GM18861 (cell line): ENCODE data around the gene MS4A8.
A peak's percentile ranks its signal among the peaks of the same experiment; 100 is the strongest.
"Not testable (repeated sequence)": the region's sequence is repeated elsewhere in the genome, so short reads cannot be mapped to it uniquely, and the experiment has no call there.

Experiments used
- ATAC-seq: cut with Tn5 transposase; IDR thresholded peaks from one replicate; pipeline ENCODE4 v1.9.1; 2021; ENCODE audit not compliant: unreplicated experiment

The MS4A8 gene

DNA sequence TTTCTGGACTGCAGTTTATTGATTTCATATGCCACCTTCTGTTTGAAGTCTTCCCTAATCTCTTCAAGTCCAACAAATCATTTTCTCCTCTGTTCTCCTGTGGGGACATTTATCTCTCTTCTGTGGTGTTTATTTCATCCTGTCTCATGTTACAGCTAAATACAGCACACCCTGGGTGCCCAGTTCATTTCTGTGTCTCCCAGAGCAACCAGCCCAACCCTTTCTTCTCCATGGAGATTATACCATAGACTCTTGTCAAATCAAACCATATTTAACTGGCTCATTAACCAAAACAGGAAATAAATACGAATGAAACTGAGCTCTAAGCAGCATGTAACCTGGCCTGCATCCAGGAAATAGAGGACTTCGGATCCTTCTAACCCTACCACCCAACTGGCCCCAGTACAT is at the start of gene MS4A8:
Gene MS4A8, plus strand, starts transcription at position 329 of the 408 bp plus-strand sequence. CDS start 1,249 bp downstream, outside the sequence.
- ATAC-seq: no peak

DNA sequence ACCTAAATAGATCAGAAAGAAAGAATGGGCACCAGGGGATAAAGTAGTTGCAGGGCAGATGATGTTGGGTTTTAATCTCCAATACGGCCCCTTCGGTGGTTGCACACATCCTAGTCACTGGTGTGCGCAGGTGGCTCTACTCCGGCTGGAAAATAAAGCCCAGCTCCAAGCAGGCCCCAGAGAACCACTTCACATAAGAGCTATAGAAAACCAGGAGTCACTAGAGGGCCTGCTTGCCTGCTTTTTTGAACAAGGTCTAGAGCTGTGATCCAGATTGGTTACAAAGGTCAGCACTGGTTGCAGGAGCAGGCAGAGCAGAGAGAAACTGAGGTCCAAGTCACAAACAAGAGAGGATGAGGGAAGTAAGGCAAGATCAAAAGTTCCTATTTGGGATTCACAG is 41.5 kb upstream of the MS4A8 start:
- no peak for ATAC-seq

GRCh38 chr11:60658409-60658808 is 41.0 kb upstream of the MS4A8 start:
- no peak for ATAC-seq

GRCh38 chr11:60672255-60672654 is 27.2 kb upstream of the MS4A8 start:
- ATAC-seq: no peak

DNA sequence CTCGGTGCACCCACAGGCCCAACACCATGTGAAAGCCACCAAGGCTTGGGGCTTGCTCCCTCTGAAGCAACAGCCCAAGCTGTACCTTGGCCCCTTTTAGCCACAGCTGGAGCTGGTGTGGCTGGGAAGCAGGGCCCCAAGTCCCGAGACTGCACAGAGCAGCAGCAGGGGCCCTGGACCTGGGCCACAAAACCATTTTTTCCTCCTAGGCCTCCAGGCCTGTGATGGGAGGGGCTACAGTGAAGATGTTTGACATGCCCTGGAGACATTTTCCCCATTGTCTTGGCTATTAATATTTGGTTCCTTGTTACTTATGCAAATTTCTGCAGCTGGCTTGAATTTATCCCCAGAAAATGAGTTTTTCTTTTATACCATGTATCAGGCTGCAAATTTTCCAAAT is 21.2 kb upstream of the MS4A8 start:
- ATAC-seq: not testable (repeated sequence)

DNA sequence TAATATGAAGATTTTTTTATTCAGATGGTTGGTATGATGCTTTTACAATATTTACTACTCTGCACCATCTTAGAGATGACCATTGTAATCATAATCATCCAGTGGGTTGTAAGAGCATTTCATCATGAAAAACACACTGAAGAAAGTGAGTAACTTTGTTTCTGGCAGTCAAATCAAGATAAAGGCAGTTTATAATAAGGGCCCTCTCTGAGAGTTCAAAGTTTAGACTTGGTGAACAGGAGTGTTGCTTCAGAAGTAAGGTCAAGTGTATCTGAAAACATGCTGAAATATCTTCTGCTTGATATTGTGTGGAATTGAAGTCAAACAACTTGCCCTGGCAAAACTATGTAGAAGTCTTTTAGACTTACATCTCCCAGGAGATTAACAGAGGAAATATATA is 19.5 kb upstream of the MS4A8 start:
- no peak for ATAC-seq

DNA sequence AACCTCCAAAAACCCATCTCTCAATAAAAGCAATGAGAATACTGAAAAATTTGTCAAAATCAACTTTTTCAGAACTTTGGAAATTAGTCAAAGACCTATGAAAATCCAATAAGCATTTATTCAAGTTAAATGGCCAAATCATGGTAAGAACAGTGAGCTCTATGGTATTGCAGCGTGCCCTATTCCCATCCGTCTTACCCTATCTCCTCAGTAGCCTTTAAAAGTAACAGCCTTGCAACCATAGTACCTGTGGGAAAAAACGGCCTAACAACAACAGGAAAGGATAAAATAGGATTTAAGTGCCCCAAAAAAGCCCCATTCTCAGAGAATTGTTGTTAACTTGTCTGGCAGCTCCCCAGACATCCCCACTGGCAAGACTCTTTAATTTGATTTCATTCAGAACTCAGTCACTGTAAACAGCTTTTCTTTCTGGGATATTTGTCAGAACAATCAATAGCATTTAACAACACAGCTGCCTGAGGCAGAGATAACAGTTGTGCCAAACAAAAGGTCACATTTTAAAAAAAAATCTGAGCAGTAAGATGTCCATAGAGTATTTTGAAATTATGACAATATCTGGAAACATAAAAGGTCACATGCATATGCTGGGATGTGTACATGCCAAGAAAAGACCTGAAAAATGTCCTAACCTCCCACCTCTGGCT is 18.8 kb upstream of the MS4A8 start:
- ATAC-seq: no peak

GRCh38 chr11:60684541-60684848 is 14.9 kb upstream of the MS4A8 start:
- ATAC-seq: peak; percentile 42

- no peak for ATAC-seq
Observed at GRCh38 chr11:60691661-60692060, 7.8 kb upstream of the MS4A8 start.

DNA sequence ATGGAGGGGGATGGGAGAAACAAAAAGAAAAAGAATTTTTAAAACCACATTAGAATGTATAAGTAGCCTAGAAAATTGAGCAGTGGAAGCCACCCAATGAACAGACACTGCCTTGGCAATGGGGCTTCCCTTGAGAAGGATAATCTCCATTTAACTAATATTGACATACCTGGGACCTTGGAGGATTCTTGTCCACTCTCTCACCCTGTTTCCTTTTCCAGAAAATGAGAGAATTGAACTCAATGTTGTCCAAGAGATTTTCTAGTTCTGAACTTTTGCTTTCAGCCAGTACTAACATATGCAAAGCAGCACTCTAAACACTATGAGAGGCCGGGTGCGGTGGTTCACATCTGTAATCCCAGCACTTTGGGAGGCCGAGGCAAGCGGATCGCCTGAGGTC is 524 bp downstream of the MS4A8 start:
- ATAC-seq: no peak

DNA sequence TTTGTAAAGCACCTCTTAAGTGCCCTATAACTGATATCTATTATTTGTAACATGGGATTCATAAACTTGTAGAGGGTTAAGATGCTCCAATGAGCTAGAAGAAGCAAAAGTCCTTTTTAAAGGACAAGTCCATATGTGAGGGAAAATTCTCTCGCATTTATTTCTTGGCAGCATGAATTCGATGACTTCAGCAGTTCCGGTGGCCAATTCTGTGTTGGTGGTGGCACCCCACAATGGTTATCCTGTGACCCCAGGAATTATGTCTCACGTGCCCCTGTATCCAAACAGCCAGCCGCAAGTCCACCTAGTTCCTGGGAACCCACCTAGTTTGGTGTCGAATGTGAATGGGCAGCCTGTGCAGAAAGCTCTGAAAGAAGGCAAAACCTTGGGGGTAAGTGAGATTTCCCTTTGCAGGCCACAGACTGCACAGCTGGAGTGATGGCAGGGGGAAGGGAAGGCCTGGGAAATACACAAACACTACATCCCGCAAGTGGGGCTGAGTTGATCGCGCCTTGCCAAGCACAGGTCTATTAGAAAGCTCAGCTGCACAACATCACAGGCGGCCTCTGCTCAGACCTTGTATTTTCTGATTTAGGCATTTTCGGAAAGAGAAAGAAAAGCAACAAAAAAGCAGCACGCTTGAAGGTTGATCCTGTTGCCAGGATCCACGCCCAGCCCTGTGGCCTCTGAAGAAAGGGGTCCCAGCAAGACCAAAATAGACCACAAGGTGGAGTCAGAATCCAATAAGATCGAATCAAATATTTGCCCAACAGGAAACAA is 1.5 kb downstream of the MS4A8 start:
- no peak for ATAC-seq

- no peak for ATAC-seq
Observed at GRCh38 chr11:60701469-60701818, 2.0 kb downstream of the MS4A8 start.

- no peak for ATAC-seq
Observed at GRCh38 chr11:60703374-60703773, 4.0 kb downstream of the MS4A8 start.

DNA sequence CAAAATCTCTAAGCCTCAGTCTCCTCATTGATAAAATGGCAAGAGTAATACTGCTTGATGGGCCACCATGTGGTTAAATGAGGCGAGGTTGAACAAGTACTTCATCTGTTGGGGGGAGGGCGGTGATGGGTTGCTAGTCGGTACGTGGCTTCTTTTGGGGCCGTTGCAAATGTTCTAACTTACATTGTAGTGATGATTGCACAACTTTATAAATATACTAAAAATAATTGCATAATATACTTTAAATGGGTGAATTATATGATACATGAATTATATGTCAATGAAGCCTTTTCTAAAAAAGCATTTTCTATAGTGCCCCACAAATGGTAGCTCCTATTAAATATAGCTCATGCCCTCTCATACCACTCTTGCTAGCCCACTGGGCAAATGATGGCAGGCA is 6.5 kb downstream of the MS4A8 start:
- no peak for ATAC-seq

GRCh38 chr11:60706931-60707330 is 7.5 kb downstream of the MS4A8 start:
- ATAC-seq: no peak

DNA sequence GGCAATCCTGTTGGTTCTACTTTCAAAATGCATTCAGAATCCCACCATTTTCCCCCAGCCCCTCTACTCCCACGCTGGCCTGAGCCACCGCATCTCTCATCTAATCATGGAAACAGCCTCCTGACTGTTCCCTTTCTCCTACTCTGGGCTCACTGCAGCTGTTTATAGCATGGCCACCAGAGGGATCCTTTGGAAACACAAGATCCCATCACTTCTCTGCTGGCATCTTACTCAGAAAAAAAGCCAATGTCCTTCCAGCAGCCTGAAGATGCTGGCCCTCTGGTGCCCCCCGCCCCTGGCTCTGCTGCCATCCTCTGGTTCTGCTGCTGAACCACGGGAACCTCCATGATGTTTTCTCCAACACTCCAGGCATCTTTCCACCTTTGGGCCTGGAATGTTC is 11.1 kb downstream of the MS4A8 start:
- no peak for ATAC-seq

GRCh38 chr11:60711276-60711675 is 11.9 kb downstream of the MS4A8 start:
- no peak for ATAC-seq

DNA sequence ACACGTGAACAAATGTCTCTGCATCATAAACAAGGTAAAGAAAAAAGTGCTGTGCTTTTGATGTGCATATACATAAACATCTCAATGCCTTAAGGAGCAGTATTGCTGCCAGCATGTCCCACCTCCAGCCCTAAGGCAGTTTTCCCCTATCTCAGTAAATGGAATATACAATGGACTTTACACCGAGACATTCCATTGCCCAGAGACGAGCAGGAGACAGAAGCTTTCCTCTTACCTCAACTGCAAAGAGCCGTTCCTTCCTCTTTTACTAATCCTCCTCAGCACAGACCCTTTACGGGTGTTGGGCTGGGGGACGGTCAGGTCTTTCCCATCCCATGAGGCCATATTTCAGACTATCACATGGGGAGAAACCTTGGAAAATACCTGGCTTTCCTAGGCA is 14.0 kb downstream of the MS4A8 start:
- ATAC-seq: not testable (repeated sequence)

DNA sequence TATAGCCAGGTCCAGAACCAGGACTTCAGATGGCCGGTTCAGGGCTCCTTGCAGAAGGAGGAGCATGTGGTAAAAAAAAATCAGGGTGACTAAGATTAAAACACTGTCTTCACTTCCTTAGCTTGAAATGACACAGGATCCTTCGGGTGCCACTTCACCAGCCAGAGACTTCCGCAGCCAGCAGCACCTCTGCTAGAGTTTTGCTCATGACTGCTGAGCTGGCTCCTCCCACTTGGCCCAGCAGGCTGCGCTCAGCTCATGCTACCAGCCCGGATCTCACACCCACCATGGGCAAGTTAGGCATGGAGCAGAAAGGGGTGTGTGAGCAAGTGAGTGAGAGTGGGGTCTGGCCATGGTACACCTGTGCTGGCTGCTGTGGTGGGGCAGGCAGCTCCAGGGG is 18.5 kb downstream of the MS4A8 start:
- ATAC-seq: no peak

- no peak for ATAC-seq
Observed at GRCh38 chr11:60718524-60719316, 19.3 kb downstream of the MS4A8 start.

GRCh38 chr11:60719391-60719790 is 20.0 kb downstream of the MS4A8 start:
- ATAC-seq: no peak

GRCh38 chr11:60720460-60720859 is 21.0 kb downstream of the MS4A8 start:
- ATAC-seq: no peak
